Kasumi-1 (cell line): ENCODE measurements around the gene CDC42BPA.
"Not testable (repeated sequence)": the region's sequence is repeated elsewhere in the genome, so short reads cannot be mapped to it uniquely, and the experiment has no call there.

Experiments
- DNase-seq, 2 experiments: peaks; one replicate each; lab custom pipeline; 2025; lab: John Stamatoyannopoulos, UW

The CDC42BPA gene

GRCh38 chr1:227306689-227307088 is 11.6 kb downstream of the CDC42BPA start:
- DNase-seq = no peak

GRCh38 chr1:227305894-227306626 is 12.2 kb downstream of the CDC42BPA start:
- DNase-seq = no peak

- DNase-seq = no peak
These were observed 13.6 kb downstream of the CDC42BPA start for GRCh38 chr1:227304665-227305064.

- no peak for DNase-seq
These were observed 14.6 kb downstream of the CDC42BPA start for GRCh38 chr1:227303662-227304061.

- DNase-seq = no peak
These were observed 17.6 kb downstream of the CDC42BPA start for GRCh38 chr1:227300682-227301081.

- no peak for DNase-seq
These were observed 18.6 kb downstream of the CDC42BPA start for GRCh38 chr1:227299688-227300087.

- no peak for DNase-seq
These were observed 19.1 kb downstream of the CDC42BPA start for GRCh38 chr1:227299241-227299627.

GRCh38 chr1:227298512-227299240 is 19.6 kb downstream of the CDC42BPA start:
- no peak for DNase-seq

- DNase-seq = no peak
These were observed 21.1 kb downstream of the CDC42BPA start for GRCh38 chr1:227297073-227297793.

GRCh38 chr1:227295609-227296008 is 22.7 kb downstream of the CDC42BPA start:
- DNase-seq = no peak

GRCh38 chr1:227285745-227286144 is 32.5 kb downstream of the CDC42BPA start:
- no peak for DNase-seq

- DNase-seq = no peak
These were observed 36.9 kb downstream of the CDC42BPA start for GRCh38 chr1:227281371-227281770.

GRCh38 chr1:227280836-227281235 is 37.5 kb downstream of the CDC42BPA start:
- no peak for DNase-seq

- not testable (repeated sequence) for DNase-seq
These were observed 42.1 kb downstream of the CDC42BPA start for GRCh38 chr1:227276156-227276693.

GRCh38 chr1:227273557-227273956 is 44.7 kb downstream of the CDC42BPA start:
- DNase-seq = peak in 1 of 2 experiments; percentile 10

- DNase-seq = no peak
These were observed 45.9 kb downstream of the CDC42BPA start for GRCh38 chr1:227272428-227272827.

- DNase-seq = no peak
These were observed 47.7 kb downstream of the CDC42BPA start for GRCh38 chr1:227270554-227270953.

GRCh38 chr1:227268943-227269342 is 49.3 kb downstream of the CDC42BPA start:
- no peak for DNase-seq

GRCh38 chr1:227265891-227266290 is 52.4 kb downstream of the CDC42BPA start:
- DNase-seq = no peak

- DNase-seq = no peak
These were observed 54.4 kb downstream of the CDC42BPA start for GRCh38 chr1:227263869-227264268.

- DNase-seq = no peak
These were observed 56.8 kb downstream of the CDC42BPA start for GRCh38 chr1:227261501-227261900.

GRCh38 chr1:227260433-227260832 is 57.9 kb downstream of the CDC42BPA start:
- DNase-seq = no peak

GRCh38 chr1:227257964-227258363 is 60.3 kb downstream of the CDC42BPA start:
- DNase-seq = no peak
